GM23248 (cell line): Measurements from ENCODE around the gene BCL10. TPM values are rescaled to one million over a fixed set of nuclear protein-coding genes. Genes with fewer than 3 reads are reported as not detected.

Source experiments
- DNase-seq: peaks from one replicate; pipeline ENCODE4 v3.0.0-alpha.2; 2015
- H2AFZ ChIP-seq: fragments of 200-600 bp; sonication (generic); 2 replicates; pipeline ENCODE4 v1.6.1; 2016; ENCODE audit warnings: antibody characterized with exemption
- H3F3A ChIP-seq: fragments of 200-600 bp; sonication (generic); 2 replicates; pipeline ENCODE4 v1.6.1; 2016; ENCODE audit warnings: mild to moderate bottlenecking, antibody characterized with exemption, mixed run types; ENCODE audit not compliant: insufficient read depth
- H3K27ac ChIP-seq: fragments of 200-600 bp; sonication (generic); 2 replicates; pipeline ENCODE4 v1.5.1; 2016; ENCODE audit warnings: mild to moderate bottlenecking
- H3K27me3 ChIP-seq: fragments of 200-600 bp; sonication (generic); replicated peaks from 2 replicates; pipeline ENCODE4 v1.6.1; 2016; ENCODE audit warnings: mild to moderate bottlenecking; ENCODE audit not compliant: insufficient read depth
- H3K36me3 ChIP-seq: fragments of 200-600 bp; sonication (generic); 2 replicates; pipeline ENCODE4 v1.6.1; 2016; ENCODE audit warnings: low read depth, mild to moderate bottlenecking
- H3K4me1 ChIP-seq: fragments of 200-600 bp; sonication (generic); 2 replicates; pipeline ENCODE4 v1.6.1; 2016; ENCODE audit warnings: mild to moderate bottlenecking; ENCODE audit not compliant: insufficient read depth
- H3K4me2 ChIP-seq: fragments of 200-600 bp; sonication (generic); one replicate; pipeline ENCODE4 v1.6.1; 2016; ENCODE audit warnings: mild to moderate bottlenecking; ENCODE audit not compliant: unreplicated experiment
- H3K4me3 ChIP-seq: fragments of 200-600 bp; sonication (generic); 2 replicates; pipeline ENCODE4 v1.5.1; 2016; ENCODE audit warnings: mild to moderate bottlenecking
- H3K79me2 ChIP-seq: fragments of 200-600 bp; sonication (generic); 2 replicates; pipeline ENCODE4 v1.6.1; 2016; ENCODE audit warnings: mild to moderate bottlenecking; ENCODE audit not compliant: insufficient read depth
- H3K9ac ChIP-seq: fragments of 200-600 bp; sonication (generic); 2 replicates; pipeline ENCODE4 v1.6.1; 2016; ENCODE audit warnings: mild to moderate bottlenecking
- H3K9me2 ChIP-seq: fragments of 200-600 bp; sonication (generic); 2 replicates; pipeline ENCODE4 v1.6.1; 2016; ENCODE audit warnings: mixed run types, mild to moderate bottlenecking, moderate library complexity; ENCODE audit not compliant: insufficient read depth
- H3K9me3 ChIP-seq: fragments of 200-600 bp; sonication (generic); one replicate; pipeline ENCODE4 v1.6.1; 2017; ENCODE audit warnings: low read depth
- H4K20me1 ChIP-seq: fragments of 200-600 bp; sonication (generic); 2 replicates; pipeline ENCODE4 v1.6.0; 2016; ENCODE audit not compliant: insufficient read depth
- EZH2 ChIP-seq: fragments of 200-600 bp; sonication (generic); IDR thresholded peaks from 2 replicates; pipeline ENCODE4 v1.6.1; 2018; ENCODE audit warnings: antibody characterized with exemption, mild to moderate bottlenecking; ENCODE audit not compliant: insufficient read depth, poor library complexity, severe bottlenecking
- EZH2phosphoT487 ChIP-seq: fragments of 200-600 bp; sonication (generic); IDR thresholded peaks from 2 replicates; pipeline ENCODE4 v1.6.1; 2018; ENCODE audit warnings: antibody characterized with exemption, moderate library complexity, mild to moderate bottlenecking, low read depth; ENCODE audit not compliant: insufficient read depth
- WGBS, 2 experiments: methylation state at CpG; one replicate each; pipeline ENCODE4 v1.1.6; 2015 to 2017; ENCODE audit warnings: low lambda C conversion rate in 2 of 2, low coverage in 1 of 2; ENCODE audit errors: missing lambda C conversion rate in 2 of 2; 5-methylcytosine and 5-hydroxymethylcytosine counted together
- in situ Hi-C: fragments of 300-500 bp; cut with MboI; formaldehyde crosslinking; loops from 2 replicates; pipeline ENCODE4 v1.15.0; 2020
- polyA plus RNA-seq: library from polyadenylated mRNA; unstranded; fragments of >200 nt; fragmentation: Nextera tagmentation; extraction: Ambion mirVana; gene quantifications from 2 replicates; pipeline ENCODE4 v1.2.1, GENCODE V29; 2016
- total RNA-seq: library from RNA; depleted of rRNA; stranded (reverse); fragments of >200 nt; shearing (Covaris generic); gene quantifications from 2 replicates; pipeline ENCODE4 v1.2.3, GENCODE V29; 2014

The BCL10 gene
- total and polyA plus RNA-seq, 2 experiments from 2014 or later: 51.4 to 70.7 TPM

GRCh38 chr1:85313888-85314696, 37.7 kb upstream of the BCL10 start:
- 18 to 22% methylated on average over 3 of the region's 3 CpGs for WGBS, 2 experiments
- Histone ChIP-seq H3K36me3 (peaks cover 20% of the 10 kb centered on the region), H3K4me1 (peaks cover 81% of the 10 kb centered on the region), H3K4me3 (no peak overlapping the region), H4K20me1 (no peaks in the 10 kb centered on the region), H3K27me3 (no peaks in the 10 kb centered on the region), H2AFZ (no peak overlapping the region), H3K9ac (peak overlapping the region; percentile 60), H3F3A (peaks cover 85% of the 10 kb centered on the region), H3K9me2 (no peaks in the 10 kb centered on the region), H3K79me2 (peaks cover 67% of the 10 kb centered on the region), H3K9me3 (no peaks in the 10 kb centered on the region), H3K4me2 (peak overlapping the region; percentile 10), H3K27ac (peak overlapping the region; percentile 99)
- TF ChIP-seq EZH2phosphoT487 (no peak), EZH2 (no peak)
- peak; percentile 94 for DNase-seq
- in situ Hi-C loops: loop anchor here (10.0 kb wide), 1 partner anchor 151 kb away; the partner anchor contains the start of gene DDAH1

DNA sequence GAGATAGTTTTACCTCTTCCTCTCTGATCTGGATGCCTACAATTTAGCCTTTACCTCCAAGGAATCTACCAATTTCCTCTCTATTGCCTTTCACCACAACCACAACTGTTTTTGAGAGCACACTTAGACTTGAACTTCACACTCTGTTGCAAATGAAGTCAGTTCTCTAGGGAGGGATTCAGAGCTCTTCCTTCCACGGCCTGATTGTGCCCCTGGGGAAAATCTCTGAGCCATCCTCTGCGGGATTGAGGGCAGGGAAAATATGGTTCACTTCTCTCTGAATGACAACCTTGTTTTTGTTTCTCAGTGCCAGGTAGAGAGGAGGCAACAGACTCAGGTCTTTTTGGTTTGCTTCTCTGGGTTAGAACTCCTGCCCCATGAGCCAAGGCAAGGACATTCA, 35.4 kb upstream of the BCL10 start:
- Histone ChIP-seq H3K9me3 (no peaks in the 10 kb centered on the region), H3K4me1 (peaks cover 70% of the 10 kb centered on the region), H3K79me2 (peaks cover 52% of the 10 kb centered on the region), H3K9ac (no peak overlapping the region), H3F3A (peaks cover 71% of the 10 kb centered on the region), H3K9me2 (no peaks in the 10 kb centered on the region), H3K36me3 (0 out of 2 replicates have a peak, but pooled peaks cover 3% of the 10 kb centered on the region), H4K20me1 (no peaks in the 10 kb centered on the region), H3K27me3 (no peaks in the 10 kb centered on the region), H2AFZ (no peak overlapping the region), H3K4me2 (no peak overlapping the region), H3K4me3 (no peak overlapping the region), H3K27ac (peak overlapping the region; percentile 10)
- WGBS, 2 experiments: 70 to 75% methylated on average over 2 of the region's 2 CpGs
- in situ Hi-C loops: loop anchor here (10.0 kb wide), 1 partner anchor 153 kb away; the partner anchor contains the start of gene DDAH1
- TF ChIP-seq EZH2phosphoT487: no peak
- TF ChIP-seq EZH2: no peak
- DNase-seq: no peak

GRCh38 chr1:85308833-85309350, 32.5 kb upstream of the BCL10 start:
- peak overlapping the region; percentile 7; the same call in 1 of the 2 replicates for H3K27ac ChIP-seq
- no peak overlapping the region for H3K9ac ChIP-seq
- peaks cover 41% of the 10 kb centered on the region for H3K4me1 ChIP-seq
- DNase-seq: no peak
- no peaks in the 10 kb centered on the region for H4K20me1 ChIP-seq
- H3K79me2 ChIP-seq: peaks cover 39% of the 10 kb centered on the region; the same call in 1 of the 2 replicates
- H3F3A ChIP-seq: peaks cover 43% of the 10 kb centered on the region
- no peak overlapping the region for H3K4me3 ChIP-seq
- H3K9me3 ChIP-seq: no peaks in the 10 kb centered on the region
- peak overlapping the region; percentile 51 for H3K4me2 ChIP-seq
- 49 to 52% methylated on average over 4 of the region's 4 CpGs for WGBS, 2 experiments
- TF ChIP-seq EZH2: no peak
- no peak for TF ChIP-seq EZH2phosphoT487
- no peaks in the 10 kb centered on the region for H3K27me3 ChIP-seq
- no peaks in the 10 kb centered on the region for H3K9me2 ChIP-seq
- H3K36me3 ChIP-seq: no peaks in the 10 kb centered on the region
- H2AFZ ChIP-seq: no peak overlapping the region
- in situ Hi-C loops: loop anchor here (10.0 kb wide), 2 partner anchors 266 to 396 kb away; partner anchors contain the start of gene ZNHIT6

- peaks cover 42% of the 10 kb centered on the region for H3F3A ChIP-seq
- H3K9ac ChIP-seq: peak overlapping the region; percentile 39
- WGBS, 2 experiments: 21 to 24% methylated on average over 27 of the region's 27 CpGs
- peaks cover 39% of the 10 kb centered on the region for H3K4me1 ChIP-seq
- in situ Hi-C loops: loop anchor here (10.0 kb wide), 2 partner anchors 267 to 397 kb away; partner anchors contain the start of gene ZNHIT6
- no peak for TF ChIP-seq EZH2phosphoT487
- no peak for TF ChIP-seq EZH2
- no peak overlapping the region for H3K4me3 ChIP-seq
- peaks cover 37% of the 10 kb centered on the region; the same call in 1 of the 2 replicates for H3K79me2 ChIP-seq
- peak overlapping the region; percentile 51 for H3K4me2 ChIP-seq
- H3K36me3 ChIP-seq: no peaks in the 10 kb centered on the region
- peak overlapping the region; percentile 12; the same call in 1 of the 2 replicates for H3K27ac ChIP-seq
- DNase-seq: peak; percentile 95
- H2AFZ ChIP-seq: peak overlapping the region; percentile 58; the same call in 1 of the 2 replicates
- no peaks in the 10 kb centered on the region for H3K9me2 ChIP-seq
- no peaks in the 10 kb centered on the region for H4K20me1 ChIP-seq
- no peaks in the 10 kb centered on the region for H3K27me3 ChIP-seq
- no peaks in the 10 kb centered on the region for H3K9me3 ChIP-seq
These were observed 31.8 kb upstream of the BCL10 start for GRCh38 chr1:85307987-85308832.
